DOHH2 (cell line): ENCODE results near the gene GIT1.

Experiments
- H3F3A ChIP-seq: fragments of 200-600 bp; sonication (generic), shearing (Covaris generic); 2 replicates; pipeline ENCODE4 v1.6.0; 2016; ENCODE audit warnings: antibody characterized with exemption, mild to moderate bottlenecking; ENCODE audit not compliant: control insufficient read depth, insufficient read depth
- H3K27ac ChIP-seq: fragments of 200-600 bp; sonication (generic); 2 replicates; pipeline ENCODE4 v1.5.1; 2014; ENCODE audit warnings: low read depth, mild to moderate bottlenecking, low read length, moderate library complexity
- H3K27me3 ChIP-seq: fragments of 200-600 bp; sonication (generic); 2 replicates; pipeline ENCODE4 v1.6.1; 2014; ENCODE audit warnings: mild to moderate bottlenecking, low read length, mixed read lengths; ENCODE audit not compliant: control insufficient read depth
- H3K36me3 ChIP-seq: fragments of 200-600 bp; sonication (generic); 2 replicates; pipeline ENCODE4 v1.6.1; 2014; ENCODE audit warnings: mild to moderate bottlenecking, low read length, moderate library complexity, mixed read lengths; ENCODE audit not compliant: control insufficient read depth
- H3K4me1 ChIP-seq: fragments of 200-600 bp; sonication (generic); 2 replicates; pipeline ENCODE4 v1.6.1; 2014; ENCODE audit warnings: mild to moderate bottlenecking, low read length, mixed read lengths; ENCODE audit not compliant: control insufficient read depth
- H3K4me2 ChIP-seq: fragments of 200-600 bp; sonication (generic); 2 replicates; pipeline ENCODE4 v1.6.0; 2014; ENCODE audit warnings: mild to moderate bottlenecking, low read length, moderate library complexity
- H3K4me3 ChIP-seq: fragments of 200-600 bp; sonication (generic); 2 replicates; pipeline ENCODE4 v1.5.1; 2014; ENCODE audit warnings: mild to moderate bottlenecking, low read length, mixed read lengths
- H3K79me2 ChIP-seq: fragments of 200-600 bp; sonication (generic); 2 replicates; pipeline ENCODE4 v1.6.1; 2014; ENCODE audit warnings: mild to moderate bottlenecking, low read length, mixed read lengths; ENCODE audit not compliant: control insufficient read depth
- H3K9me2 ChIP-seq: fragments of 200-600 bp; sonication (generic); replicated peaks from 2 replicates; pipeline ENCODE4 v1.6.1; 2014; ENCODE audit warnings: mild to moderate bottlenecking, low read length, mixed read lengths; ENCODE audit not compliant: control insufficient read depth
- H3K9me3 ChIP-seq: fragments of 200-600 bp; sonication (generic); 2 replicates; pipeline ENCODE4 v1.6.1; 2014; ENCODE audit warnings: antibody characterized with exemption, low read length, mixed read lengths; ENCODE audit not compliant: control insufficient read depth, insufficient read depth
- H4K20me1 ChIP-seq: fragments of 200-600 bp; sonication (generic); 2 replicates; pipeline ENCODE4 v1.6.0; 2014; ENCODE audit warnings: low read depth, mild to moderate bottlenecking, antibody characterized with exemption, low read length, moderate library complexity; ENCODE audit not compliant: control insufficient read depth, insufficient read depth
- EZH2phosphoT487 ChIP-seq: fragments of 200-600 bp; sonication (generic); IDR thresholded peaks from 2 replicates; pipeline ENCODE4 v1.6.1; 2017; ENCODE audit warnings: borderline replicate concordance, mild to moderate bottlenecking, antibody characterized with exemption, low read length, moderate library complexity, mixed read lengths
- TF ChIP-seq, protein P1 (sequence below): fragments of 200-600 bp; sonication (generic); IDR thresholded peaks from one replicate; pipeline ENCODE4 v1.5.1; 2014; ENCODE audit warnings: antibody characterized with exemption, mild to moderate bottlenecking, low read depth, low read length; ENCODE audit not compliant: poor library complexity, severe bottlenecking

Gene GIT1

GRCh38 chr17:29597361-29598172 lies 8.1 kb upstream of the GIT1 start:
- H3K9me3 ChIP-seq = no peaks in the 10 kb centered on the region
- H3K4me3 ChIP-seq = no peak overlapping the region
- H3K36me3 ChIP-seq = no peaks in the 10 kb centered on the region
- H3K27me3 ChIP-seq = no peaks in the 10 kb centered on the region
- no peak overlapping the region for H3K4me2 ChIP-seq
- no peak for TF ChIP-seq EZH2phosphoT487
- TF ChIP-seq, protein P1, sequence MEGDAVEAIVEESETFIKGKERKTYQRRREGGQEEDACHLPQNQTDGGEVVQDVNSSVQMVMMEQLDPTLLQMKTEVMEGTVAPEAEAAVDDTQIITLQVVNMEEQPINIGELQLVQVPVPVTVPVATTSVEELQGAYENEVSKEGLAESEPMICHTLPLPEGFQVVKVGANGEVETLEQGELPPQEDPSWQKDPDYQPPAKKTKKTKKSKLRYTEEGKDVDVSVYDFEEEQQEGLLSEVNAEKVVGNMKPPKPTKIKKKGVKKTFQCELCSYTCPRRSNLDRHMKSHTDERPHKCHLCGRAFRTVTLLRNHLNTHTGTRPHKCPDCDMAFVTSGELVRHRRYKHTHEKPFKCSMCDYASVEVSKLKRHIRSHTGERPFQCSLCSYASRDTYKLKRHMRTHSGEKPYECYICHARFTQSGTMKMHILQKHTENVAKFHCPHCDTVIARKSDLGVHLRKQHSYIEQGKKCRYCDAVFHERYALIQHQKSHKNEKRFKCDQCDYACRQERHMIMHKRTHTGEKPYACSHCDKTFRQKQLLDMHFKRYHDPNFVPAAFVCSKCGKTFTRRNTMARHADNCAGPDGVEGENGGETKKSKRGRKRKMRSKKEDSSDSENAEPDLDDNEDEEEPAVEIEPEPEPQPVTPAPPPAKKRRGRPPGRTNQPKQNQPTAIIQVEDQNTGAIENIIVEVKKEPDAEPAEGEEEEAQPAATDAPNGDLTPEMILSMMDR = no peak
- H3K9me2 ChIP-seq = no peaks in the 10 kb centered on the region
- H3K4me1 ChIP-seq = peaks cover 27% of the 10 kb centered on the region
- no peaks in the 10 kb centered on the region for H4K20me1 ChIP-seq
- no peaks in the 10 kb centered on the region for H3F3A ChIP-seq
- peaks cover 55% of the 10 kb centered on the region for H3K79me2 ChIP-seq
- no peak overlapping the region for H3K27ac ChIP-seq

GRCh38 chr17:29596811-29597210 lies 7.4 kb upstream of the GIT1 start:
- no peaks in the 10 kb centered on the region for H4K20me1 ChIP-seq
- peaks cover 54% of the 10 kb centered on the region for H3K79me2 ChIP-seq
- H3K27ac ChIP-seq = no peak overlapping the region
- no peaks in the 10 kb centered on the region for H3K36me3 ChIP-seq
- TF ChIP-seq EZH2phosphoT487 = no peak
- TF ChIP-seq, protein P1 = no peak
- peaks cover 6% of the 10 kb centered on the region for H3F3A ChIP-seq
- H3K27me3 ChIP-seq = no peaks in the 10 kb centered on the region
- H3K9me3 ChIP-seq = no peaks in the 10 kb centered on the region
- no peaks in the 10 kb centered on the region for H3K9me2 ChIP-seq
- H3K4me2 ChIP-seq = no peak overlapping the region
- no peak overlapping the region for H3K4me3 ChIP-seq
- H3K4me1 ChIP-seq = peaks cover 35% of the 10 kb centered on the region

GRCh38 chr17:29595943-29596774 lies 6.7 kb upstream of the GIT1 start:
- no peak for TF ChIP-seq EZH2phosphoT487
- TF ChIP-seq, protein P1 = no peak
- H3K79me2 ChIP-seq = peaks cover 51% of the 10 kb centered on the region
- peaks cover 7% of the 10 kb centered on the region for H3F3A ChIP-seq
- no peak overlapping the region for H3K4me2 ChIP-seq
- no peak overlapping the region for H3K4me3 ChIP-seq
- no peak overlapping the region for H3K27ac ChIP-seq
- no peaks in the 10 kb centered on the region for H4K20me1 ChIP-seq
- no peaks in the 10 kb centered on the region for H3K9me3 ChIP-seq
- no peaks in the 10 kb centered on the region for H3K27me3 ChIP-seq
- peaks cover 41% of the 10 kb centered on the region for H3K4me1 ChIP-seq
- no peaks in the 10 kb centered on the region for H3K36me3 ChIP-seq
- H3K9me2 ChIP-seq = no peaks in the 10 kb centered on the region
